Effector CD8-positive, alpha-beta T cell (primary cell): ENCODE data around the gene VWA8.
"Not testable (repeated sequence)": the region's sequence is repeated elsewhere in the genome, so short reads cannot be mapped to it uniquely, and the experiment has no call there.

Source experiments
- DNase-seq: peaks from one replicate; lab custom pipeline; 2025; lab: John Stamatoyannopoulos, UW

VWA8 gene

DNA sequence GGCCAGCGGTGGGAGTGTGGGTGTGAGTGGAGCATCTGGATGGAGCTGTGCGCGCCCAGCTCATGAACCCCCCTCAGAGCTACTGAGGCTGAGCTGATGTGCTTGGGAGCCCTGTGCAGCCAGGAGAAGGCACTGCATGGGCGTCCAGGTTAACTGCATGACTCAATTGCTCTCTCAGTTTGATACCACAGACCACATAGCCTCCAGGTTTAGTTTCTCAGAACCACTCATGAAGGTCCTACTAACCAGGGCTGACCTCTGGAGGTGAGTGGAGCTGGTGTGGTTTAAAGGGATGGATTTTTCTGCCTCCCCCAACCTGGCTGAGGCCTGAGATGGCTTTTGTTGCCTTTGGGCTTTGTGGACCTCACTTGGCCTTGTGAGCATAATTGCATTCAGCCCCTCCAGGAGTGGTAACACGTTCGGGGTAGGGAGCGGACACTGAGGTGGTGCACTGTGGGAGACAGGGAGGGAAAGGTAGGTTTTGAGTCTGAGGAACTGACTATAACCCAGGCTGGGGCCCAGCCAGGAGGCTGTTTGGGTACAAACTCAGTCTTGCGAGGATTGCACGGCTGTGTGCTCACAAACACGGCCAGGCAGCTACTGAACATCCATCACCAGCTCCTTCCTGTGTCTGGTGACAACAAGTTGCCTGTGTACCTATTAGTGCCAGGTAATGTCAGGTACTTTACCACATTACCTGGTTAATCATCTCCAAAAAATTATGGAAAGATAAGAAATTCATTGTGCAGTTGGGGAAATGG is 406.1 kb downstream of the VWA8 start:
- no peak for DNase-seq

- DNase-seq = no peak
Observed at GRCh38 chr13:41554180-41554579, 406.7 kb downstream of the VWA8 start.

- no peak for DNase-seq
Observed at GRCh38 chr13:41552031-41552430, 408.9 kb downstream of the VWA8 start.

DNA sequence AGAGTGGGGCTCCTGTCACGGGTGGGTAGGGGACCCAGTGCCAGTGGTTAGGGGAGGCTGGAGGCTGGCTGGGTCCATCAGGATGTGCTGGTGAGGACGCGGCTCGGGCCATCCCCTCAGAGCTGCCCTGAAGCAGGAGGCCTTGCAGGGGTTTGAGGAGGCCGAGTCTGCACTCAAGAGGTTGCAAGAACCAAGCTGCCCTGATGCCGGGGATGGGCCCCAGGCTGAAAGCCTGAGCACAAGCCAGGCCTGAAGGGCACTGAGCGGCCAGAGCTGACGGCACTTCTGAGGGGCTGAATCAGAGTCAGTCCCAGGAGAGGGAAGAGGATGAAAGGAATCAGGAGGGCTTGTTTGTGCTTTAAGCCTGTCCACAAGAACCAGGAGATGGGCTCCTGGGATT is 410.6 kb downstream of the VWA8 start:
- no peak for DNase-seq

- DNase-seq = no peak
Observed at GRCh38 chr13:41549491-41549890, 411.4 kb downstream of the VWA8 start.

DNA sequence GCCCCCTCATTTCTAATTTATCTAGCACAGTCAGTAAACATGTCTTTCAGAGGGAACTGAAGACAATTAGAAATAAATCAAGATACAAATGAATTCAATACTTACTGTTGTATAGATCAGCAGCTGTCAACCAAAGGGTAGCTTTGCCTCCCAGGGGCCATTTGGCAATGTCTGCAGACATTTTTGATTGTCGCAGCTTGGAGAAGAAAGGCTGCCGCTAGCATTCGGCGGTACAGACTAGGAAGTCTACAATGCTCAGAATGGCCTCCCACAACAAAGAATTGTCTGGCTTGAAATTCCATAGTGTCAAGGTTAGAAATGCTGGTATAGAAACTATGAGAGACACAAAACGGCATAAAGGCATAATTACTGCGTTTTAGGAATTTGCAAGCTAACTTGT is 412.0 kb downstream of the VWA8 start:
- no peak for DNase-seq

DNA sequence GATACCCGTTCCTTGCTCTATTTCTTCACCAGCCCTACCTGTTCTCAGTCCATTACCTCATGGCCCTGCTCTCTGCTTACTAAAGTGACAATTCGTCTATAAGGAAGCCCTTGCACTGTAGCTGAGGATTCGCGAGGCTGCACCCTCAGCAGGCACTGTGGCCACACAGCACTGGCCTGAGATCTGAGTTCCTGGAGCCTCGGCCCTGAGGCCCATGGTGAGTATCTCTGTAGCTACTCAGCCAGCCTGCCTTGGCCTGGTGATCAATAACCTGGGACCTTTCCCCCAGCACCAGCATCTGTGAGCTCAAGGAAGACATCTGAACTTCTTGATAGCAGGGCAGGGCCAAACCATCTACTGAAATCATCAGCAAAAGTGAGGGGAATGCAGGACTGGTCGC is 412.9 kb downstream of the VWA8 start:
- DNase-seq = no peak

DNA sequence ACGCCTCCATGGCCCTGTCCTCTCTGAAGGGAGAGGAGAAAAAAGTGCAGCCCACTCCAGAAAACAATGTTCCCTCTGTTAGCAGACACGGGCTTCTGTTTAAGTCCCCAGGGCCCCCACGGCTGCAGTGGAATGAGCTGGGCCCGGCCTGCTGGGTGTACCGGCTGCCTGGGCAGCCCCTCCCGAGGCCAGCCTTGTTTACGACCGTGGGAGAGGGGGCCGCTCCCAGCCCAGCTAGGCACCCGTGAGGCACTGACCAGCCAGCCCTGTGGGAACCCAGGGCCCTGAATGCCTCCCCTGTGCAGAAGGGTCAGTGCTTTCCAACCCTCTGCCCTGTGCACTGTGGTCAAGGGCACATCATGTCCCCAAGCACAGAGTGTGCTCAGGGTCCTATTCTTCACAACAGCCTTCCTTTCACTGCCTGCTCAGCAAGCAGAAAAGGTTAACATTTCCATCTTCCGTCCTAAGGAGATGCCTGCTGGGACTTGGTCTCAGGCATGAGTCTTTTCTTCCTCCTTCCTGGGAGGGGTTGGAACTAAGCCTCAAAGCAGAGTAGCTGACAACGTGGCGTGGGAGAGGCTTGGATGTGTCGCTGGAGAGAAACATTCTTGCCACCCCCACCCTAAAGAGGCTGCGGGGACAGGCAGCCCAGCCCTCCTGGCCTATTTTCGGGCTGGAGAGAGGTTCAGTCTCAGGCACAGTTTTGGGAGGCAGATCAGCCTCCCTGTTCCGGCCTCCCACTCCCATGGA is 413.5 kb downstream of the VWA8 start:
- DNase-seq = no peak

DNA sequence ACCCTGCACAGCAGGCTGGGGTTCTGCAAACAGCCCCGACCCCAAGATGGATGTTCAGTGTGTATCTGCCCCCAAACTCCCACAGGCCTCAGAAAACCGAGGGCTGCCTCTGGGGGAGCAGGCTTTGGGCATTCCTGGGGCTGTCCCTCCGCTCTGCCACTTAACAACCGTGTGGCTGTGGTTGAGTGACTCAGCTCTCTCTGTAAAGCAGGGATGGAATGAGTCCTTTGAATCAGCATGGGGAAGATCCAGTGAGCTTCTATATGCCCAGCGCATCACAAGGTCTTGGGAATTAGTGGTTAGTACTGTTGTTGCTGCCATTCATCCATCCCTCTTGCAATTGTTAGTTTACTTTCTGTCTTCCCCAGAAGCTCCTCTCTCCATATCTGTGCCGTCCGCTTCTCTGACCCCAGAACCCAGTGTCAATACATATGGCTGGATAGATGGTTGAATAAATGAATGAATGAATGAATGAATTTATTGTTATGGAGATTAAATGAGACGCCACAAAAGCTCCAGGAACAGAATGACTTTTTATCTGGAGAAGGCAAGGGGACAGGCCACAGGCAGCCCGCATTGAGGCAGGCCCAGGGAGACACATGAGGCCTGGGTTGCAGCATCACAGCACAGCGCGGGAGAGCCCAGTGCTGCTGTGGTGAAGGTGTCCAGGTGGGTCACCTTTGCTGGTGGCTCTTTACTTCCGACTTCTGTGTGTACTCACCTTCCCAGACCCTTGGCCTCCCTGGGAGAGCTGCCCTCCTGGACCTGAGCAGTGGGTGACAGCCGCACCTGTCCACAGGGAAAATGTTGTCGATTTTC is 414.3 kb downstream of the VWA8 start:
- DNase-seq = no peak

DNA sequence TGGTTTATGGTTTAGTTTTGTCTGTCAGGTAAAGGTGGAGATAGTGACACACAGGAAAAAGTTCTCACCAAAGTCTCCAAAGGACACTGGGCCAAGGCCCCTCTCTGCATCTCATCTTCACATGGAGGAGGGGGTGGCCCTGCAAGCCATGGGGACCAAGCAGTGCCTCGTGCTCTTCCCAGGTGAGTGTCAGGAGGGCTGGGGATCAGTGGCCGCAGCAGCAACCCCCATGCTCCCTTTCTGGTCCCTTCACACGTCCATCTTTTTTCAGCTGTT is 415.5 kb downstream of the VWA8 start:
- no peak for DNase-seq

DNA sequence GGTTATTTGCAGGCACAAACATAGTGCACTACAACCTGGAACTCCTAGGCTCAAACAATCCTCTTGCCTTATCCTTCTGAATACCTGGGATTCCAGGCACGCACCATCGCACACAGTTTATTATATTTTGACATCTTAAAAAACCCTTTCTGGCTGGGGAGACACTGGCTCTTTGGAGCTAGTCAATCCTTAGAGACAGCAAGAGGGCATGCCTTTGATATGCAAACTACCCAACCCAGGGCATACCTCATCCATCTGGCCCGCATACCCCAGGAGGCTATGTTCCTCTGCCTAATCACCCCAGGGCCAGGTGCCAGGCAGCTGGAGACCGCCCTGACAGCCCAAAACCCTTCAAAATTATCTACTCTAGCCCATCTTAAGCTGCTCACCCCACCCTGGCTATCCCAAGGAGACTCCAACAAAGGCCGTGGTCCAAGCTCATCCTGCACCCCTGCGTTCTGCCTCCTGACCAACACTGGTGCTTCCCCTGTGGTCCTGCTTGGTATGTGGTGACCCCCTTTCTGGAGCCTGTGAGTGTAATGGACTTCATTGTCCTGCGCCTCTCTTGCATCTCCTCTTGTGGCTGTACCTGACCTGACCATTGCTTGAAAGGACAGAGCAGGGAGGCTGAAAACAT is 417.1 kb downstream of the VWA8 start:
- no peak for DNase-seq

- not testable (repeated sequence) for DNase-seq
Observed at GRCh38 chr13:41542799-41543198, 418.1 kb downstream of the VWA8 start.

DNA sequence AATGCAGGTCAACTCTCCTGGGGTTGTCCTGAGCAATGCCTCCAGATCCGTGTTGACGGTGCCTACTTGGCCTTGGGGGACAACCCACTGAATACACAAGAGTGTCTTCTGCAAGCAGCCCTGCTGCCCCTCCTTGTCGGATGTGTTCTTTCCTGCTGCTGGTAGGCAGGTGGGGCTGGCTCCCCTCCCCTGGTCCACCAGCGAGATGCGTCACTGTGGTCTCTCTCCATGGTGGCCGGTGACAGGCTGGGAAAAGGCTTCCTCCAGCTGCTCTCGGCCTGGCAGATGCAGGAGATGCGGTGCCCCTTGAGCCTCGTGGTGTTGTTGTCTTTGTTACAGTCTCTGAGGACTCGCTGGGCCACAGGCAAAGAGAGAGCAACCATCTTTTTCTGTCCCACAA is 418.6 kb downstream of the VWA8 start:
- no peak for DNase-seq

DNA sequence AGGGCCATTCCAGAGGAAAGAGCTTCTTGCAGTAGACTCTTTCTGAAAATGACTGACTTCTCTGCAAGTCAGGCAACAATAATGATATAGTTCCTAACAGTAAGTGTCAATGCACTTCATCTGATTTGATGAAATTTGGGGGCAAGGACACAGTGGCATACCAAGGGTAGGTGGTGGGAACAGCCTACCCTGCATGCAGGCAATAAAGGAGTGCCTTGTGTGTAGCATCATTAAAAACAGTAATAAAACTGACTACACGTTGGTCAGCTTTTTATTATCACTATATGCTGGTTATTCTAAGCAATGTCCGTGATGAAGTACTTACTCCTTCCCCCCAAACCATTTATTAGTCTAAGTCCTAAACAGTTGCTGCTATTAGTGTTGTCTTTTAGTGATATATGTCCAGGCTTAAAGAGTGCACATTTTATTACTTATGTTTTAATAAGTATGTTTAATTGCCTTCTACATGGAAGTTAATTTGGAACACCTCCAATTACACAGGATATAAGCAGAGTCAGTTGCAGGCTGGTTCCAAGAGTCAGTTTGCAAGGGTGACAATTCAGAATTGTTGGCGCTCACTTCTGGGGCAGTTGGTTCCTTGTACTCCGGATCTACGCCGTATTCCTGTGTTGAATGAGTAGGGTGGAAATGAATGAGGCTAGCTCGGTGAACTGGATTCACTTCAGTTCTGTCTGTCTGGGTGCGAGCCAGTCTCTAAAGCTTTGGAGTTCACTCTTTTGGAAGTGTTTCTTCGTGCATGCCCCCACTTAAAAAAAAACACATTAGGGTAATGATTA is 419.6 kb downstream of the VWA8 start:
- DNase-seq = no peak

GRCh38 chr13:41540240-41540639 is 420.7 kb downstream of the VWA8 start:
- not testable (repeated sequence) for DNase-seq

GRCh38 chr13:41533266-41534052 is 427.4 kb downstream of the VWA8 start:
- DNase-seq = no peak

GRCh38 chr13:41528021-41528420 is 432.9 kb downstream of the VWA8 start:
- DNase-seq = no peak

DNA sequence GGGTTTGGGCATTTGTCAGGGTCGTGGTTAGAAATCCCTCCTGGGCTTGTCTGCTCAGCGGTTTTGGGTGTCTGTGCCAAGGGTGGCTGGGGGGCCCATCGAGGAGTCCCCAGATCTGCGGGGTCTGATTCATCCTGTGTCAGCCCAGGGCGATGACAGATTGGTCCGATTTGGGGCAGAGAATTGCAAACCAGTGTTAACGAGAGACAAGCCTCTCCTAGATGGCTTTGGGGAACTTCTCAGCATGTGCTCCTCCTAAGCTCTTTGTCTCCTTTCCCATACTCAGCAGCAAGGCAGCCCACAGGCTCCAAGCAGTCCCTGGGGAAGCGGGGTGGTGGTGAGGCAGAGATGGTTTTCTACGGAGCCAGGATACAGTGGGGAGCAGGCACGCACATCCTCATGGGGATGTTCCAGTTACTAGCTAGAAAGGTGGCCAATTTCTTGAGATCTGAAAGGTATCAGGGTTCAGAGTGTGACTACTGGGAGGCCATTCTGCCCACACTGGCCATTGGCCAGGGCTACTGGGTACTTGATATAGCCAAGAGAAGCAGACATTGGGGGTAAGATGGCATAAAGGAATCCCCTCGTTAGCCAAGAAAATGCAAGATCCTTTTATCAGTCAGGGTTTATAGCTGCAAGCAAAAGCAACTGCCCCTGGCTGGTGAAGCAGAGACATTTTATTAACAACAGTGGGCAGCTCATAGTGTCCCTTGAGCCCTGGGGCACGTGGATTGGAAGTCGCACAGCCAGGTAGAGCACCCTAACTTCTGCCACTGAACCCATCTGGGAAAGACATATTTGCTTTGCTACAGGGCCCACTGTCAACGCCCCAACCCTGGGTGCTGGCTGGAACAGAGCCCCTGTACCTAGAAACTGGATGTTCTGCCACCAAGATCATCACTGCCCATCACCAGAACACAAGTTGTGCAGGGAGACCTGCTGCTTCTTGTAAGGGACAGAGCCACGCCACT is 440.0 kb downstream of the VWA8 start:
- DNase-seq = no peak

DNA sequence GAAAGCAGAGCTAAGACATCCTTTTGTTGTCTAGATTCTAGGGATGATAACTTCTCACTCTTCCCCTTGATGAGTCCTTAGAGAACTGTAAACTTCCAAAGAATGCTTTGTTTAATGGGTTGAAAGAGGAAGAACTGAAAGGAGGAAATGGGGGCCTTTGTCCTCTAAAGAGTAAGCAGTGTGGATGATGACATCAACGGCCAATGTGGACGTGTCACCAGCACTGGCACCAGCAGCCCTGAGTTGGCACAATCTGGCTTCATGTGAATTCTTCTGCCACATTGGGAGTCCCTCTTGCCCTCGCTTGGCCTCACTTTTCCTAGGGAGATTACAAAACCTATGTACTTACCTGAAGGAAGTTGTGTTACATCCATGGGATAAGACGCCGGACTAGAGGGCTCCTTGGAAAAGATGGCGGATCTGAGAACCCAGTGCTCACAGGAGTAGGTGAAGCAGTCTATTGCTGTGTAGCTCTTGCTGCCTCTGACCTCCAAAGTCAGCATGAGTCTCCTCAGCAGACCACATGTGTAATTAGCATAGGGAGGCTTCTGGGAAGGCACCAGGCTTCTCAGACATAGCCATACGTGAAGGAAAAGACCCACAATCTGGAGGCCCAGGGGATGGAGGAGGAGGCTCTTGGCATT is 440.8 kb downstream of the VWA8 start:
- DNase-seq = no peak
